Measurements from ENCODE around the gene PPP4R1. TPM values are rescaled to one million over a fixed set of nuclear protein-coding genes. Genes with fewer than 3 reads are reported as not detected.
A peak's percentile ranks its signal among the peaks of the same experiment; 100 is the strongest.

The PPP4R1 gene
- polyA plus RNA-seq, 1 donor (not counting 4 experiments of a cell fraction or from before 2014, with no cell fraction given): 200 TPM

- no peak overlapping the region for H3K9ac ChIP-seq (ENCODE audit: control insufficient read depth, extremely low read depth, insufficient read depth, low read length)
- dilution Hi-C loops (cut with MboI; ENCODE audit: extremely low pct_ligation_motif_present, low sequenced_read_pairs): no loop called here
- H3K27ac ChIP-seq (ENCODE audit: control insufficient read depth, insufficient read depth, low read length): no peak overlapping the region
- H3K4me3 ChIP-seq (ENCODE audit: control insufficient read depth in 2 of 3, extremely low read depth in 1 of 3, insufficient read depth in 2 of 3, low read depth in 1 of 3, low read length in 3 of 3): no peak overlapping the region
- DNase-seq (ENCODE audit: low read depth, low spot score) (no peak), FAIRE-seq (peak; percentile 9)
- H3K4me1 ChIP-seq (ENCODE audit: control insufficient read depth, extremely low read depth, insufficient read depth, low read length): peaks cover 33% of the 10 kb centered on the region
- no peak overlapping the region for H2AFZ ChIP-seq (ENCODE audit: control insufficient read depth, low read length)
- H4K20me1 ChIP-seq (ENCODE audit: control insufficient read depth, extremely low read depth, insufficient read depth, low read length): no peaks in the 10 kb centered on the region
- H3K9me1 ChIP-seq (ENCODE audit: control insufficient read depth, extremely low read depth, insufficient read depth, low read length): no peaks in the 10 kb centered on the region
- no peaks in the 10 kb centered on the region for H3K36me3 ChIP-seq (ENCODE audit: control insufficient read depth in 2 of 2, extremely low read depth in 1 of 2, insufficient read depth in 2 of 2, low read length in 2 of 2)
- H3K9me3 ChIP-seq (ENCODE audit: control insufficient read depth, low read depth, low read length): no peaks in the 10 kb centered on the region
- H3K79me2 ChIP-seq (ENCODE audit: control insufficient read depth, insufficient read depth, low read length): peaks cover 6% of the 10 kb centered on the region
- peak overlapping the region; percentile 41 for H3K4me2 ChIP-seq (ENCODE audit: control insufficient read depth, extremely low read depth, insufficient read depth, low read depth, low read length)
- no peak for TF ChIP-seq EZH2 (IDR thresholded peaks at IDR 0.05; ENCODE audit: low read length)
- TF ChIP-seq, protein P1, sequence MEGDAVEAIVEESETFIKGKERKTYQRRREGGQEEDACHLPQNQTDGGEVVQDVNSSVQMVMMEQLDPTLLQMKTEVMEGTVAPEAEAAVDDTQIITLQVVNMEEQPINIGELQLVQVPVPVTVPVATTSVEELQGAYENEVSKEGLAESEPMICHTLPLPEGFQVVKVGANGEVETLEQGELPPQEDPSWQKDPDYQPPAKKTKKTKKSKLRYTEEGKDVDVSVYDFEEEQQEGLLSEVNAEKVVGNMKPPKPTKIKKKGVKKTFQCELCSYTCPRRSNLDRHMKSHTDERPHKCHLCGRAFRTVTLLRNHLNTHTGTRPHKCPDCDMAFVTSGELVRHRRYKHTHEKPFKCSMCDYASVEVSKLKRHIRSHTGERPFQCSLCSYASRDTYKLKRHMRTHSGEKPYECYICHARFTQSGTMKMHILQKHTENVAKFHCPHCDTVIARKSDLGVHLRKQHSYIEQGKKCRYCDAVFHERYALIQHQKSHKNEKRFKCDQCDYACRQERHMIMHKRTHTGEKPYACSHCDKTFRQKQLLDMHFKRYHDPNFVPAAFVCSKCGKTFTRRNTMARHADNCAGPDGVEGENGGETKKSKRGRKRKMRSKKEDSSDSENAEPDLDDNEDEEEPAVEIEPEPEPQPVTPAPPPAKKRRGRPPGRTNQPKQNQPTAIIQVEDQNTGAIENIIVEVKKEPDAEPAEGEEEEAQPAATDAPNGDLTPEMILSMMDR (optimal IDR thresholded peaks at IDR 0.05 in 1 of 3, IDR thresholded peaks at IDR 0.05 in 1 of 3, conservative IDR thresholded peaks at IDR 0.05 in 1 of 3; ENCODE audit: extremely low read depth in 1 of 3, insufficient read depth in 2 of 3, low read length in 3 of 3): no peak
- H3K27me3 ChIP-seq (ENCODE audit: control insufficient read depth, extremely low read depth, insufficient read depth, low read length): no peaks in the 10 kb centered on the region
Measured at GRCh38 chr18:9619545-9619944, 5.2 kb upstream of the PPP4R1 start.

- DNase-seq (ENCODE audit: low read depth, low spot score) (no peak), FAIRE-seq (no peak)
- Histone ChIP-seq H3K27me3 (ENCODE audit: control insufficient read depth, extremely low read depth, insufficient read depth, low read length) (no peaks in the 10 kb centered on the region), H3K9me1 (ENCODE audit: control insufficient read depth, extremely low read depth, insufficient read depth, low read length) (no peaks in the 10 kb centered on the region), H3K27ac (ENCODE audit: control insufficient read depth, insufficient read depth, low read length) (no peak overlapping the region), H3K4me3 (ENCODE audit: control insufficient read depth in 2 of 3, extremely low read depth in 1 of 3, insufficient read depth in 2 of 3, low read depth in 1 of 3, low read length in 3 of 3) (no peak overlapping the region), H3K9ac (ENCODE audit: control insufficient read depth, extremely low read depth, insufficient read depth, low read length) (peak overlapping the region; percentile 25), H3K79me2 (ENCODE audit: control insufficient read depth, insufficient read depth, low read length) (peaks cover 7% of the 10 kb centered on the region), H3K4me1 (ENCODE audit: control insufficient read depth, extremely low read depth, insufficient read depth, low read length) (peaks cover 33% of the 10 kb centered on the region), H4K20me1 (ENCODE audit: control insufficient read depth, extremely low read depth, insufficient read depth, low read length) (no peaks in the 10 kb centered on the region), H2AFZ (ENCODE audit: control insufficient read depth, low read length) (peak overlapping the region; percentile 19), H3K9me3 (ENCODE audit: control insufficient read depth, low read depth, low read length) (no peaks in the 10 kb centered on the region), H3K36me3 (ENCODE audit: control insufficient read depth in 2 of 2, extremely low read depth in 1 of 2, insufficient read depth in 2 of 2, low read length in 2 of 2) (no peaks in the 10 kb centered on the region), H3K4me2 (ENCODE audit: control insufficient read depth, extremely low read depth, insufficient read depth, low read depth, low read length) (no peak overlapping the region)
- dilution Hi-C loops (cut with MboI; ENCODE audit: extremely low pct_ligation_motif_present, low sequenced_read_pairs): no loop called here
- TF ChIP-seq, protein P1 (optimal IDR thresholded peaks at IDR 0.05 in 1 of 3, IDR thresholded peaks at IDR 0.05 in 1 of 3, conservative IDR thresholded peaks at IDR 0.05 in 1 of 3; ENCODE audit: extremely low read depth in 1 of 3, insufficient read depth in 2 of 3, low read length in 3 of 3): no peak
- no peak for TF ChIP-seq EZH2 (IDR thresholded peaks at IDR 0.05; ENCODE audit: low read length)
Measured at GRCh38 chr18:9619056-9619455, 4.7 kb upstream of the PPP4R1 start.

Data from keratinocyte (primary cell).